Measurements from ENCODE around the gene LCN6. TPM values are rescaled to one million over a fixed set of nuclear protein-coding genes. Genes with fewer than 3 reads are reported as not detected.

Gene LCN6
- total RNA-seq, 1 experiment from 2014 or later = not detected

- no peak for DNase-seq (ENCODE audit: low spot score)
- Mint-ChIP-seq H3K36me3 (peaks cover 11% of the 10 kb centered on the region), H3K4me1 (peaks cover 5% of the 10 kb centered on the region; the same call in 1 of the 2 replicates), H3K27me3 (ENCODE audit: low read depth) (peaks cover 36% of the 10 kb centered on the region), H3K4me3 (no peak overlapping the region), H3K27ac (no peak overlapping the region), H3K9me3 (peaks cover 28% of the 10 kb centered on the region)
- no peak for ATAC-seq
- CTCF ChIA-PET = interaction anchor here (0.6 to 0.7 kb wide), 2 partner anchors 100 to 260 kb away, joined by 3 read pairs; no protein-coding TSS in a partner anchor
- no peak for TF ChIP-seq SOX15 (CRISPR knock-in tag; IDR thresholded peaks at IDR 0.05)
- POLR2A ChIA-PET = interaction anchor here (1.2 kb wide), 1 partner anchor 62 kb away, joined by 3 read pairs; no protein-coding TSS in a partner anchor
Observed at GRCh38 chr9:136775191-136775590, 26.9 kb upstream of the LCN6 start.

GRCh38 chr9:136774416-136775045 is 26.2 kb upstream of the LCN6 start:
- no peak for DNase-seq (ENCODE audit: low spot score)
- CTCF ChIA-PET = interaction anchor here (0.7 kb wide), 1 partner anchor 261 kb away, joined by 3 read pairs; no protein-coding TSS in a partner anchor
- H3K4me1 Mint-ChIP-seq = peaks cover 5% of the 10 kb centered on the region; the same call in 1 of the 2 replicates
- H3K9me3 Mint-ChIP-seq = peaks cover 28% of the 10 kb centered on the region
- H3K4me3 Mint-ChIP-seq = no peak overlapping the region
- no peak overlapping the region for H3K27ac Mint-ChIP-seq
- POLR2A ChIA-PET = no interaction called here
- H3K36me3 Mint-ChIP-seq = peaks cover 11% of the 10 kb centered on the region
- peaks cover 30% of the 10 kb centered on the region for H3K27me3 Mint-ChIP-seq (ENCODE audit: low read depth)
- ATAC-seq = no peak
- TF ChIP-seq PREB (CRISPR knock-in tag; IDR thresholded peaks at IDR 0.05; ENCODE audit: borderline replicate concordance) (no peak), IRF2 (CRISPR knock-in tag; IDR thresholded peaks at IDR 0.05; ENCODE audit: borderline replicate concordance, low read depth) (no peak), ZNF396 (CRISPR knock-in tag; IDR thresholded peaks at IDR 0.05; ENCODE audit: borderline replicate concordance) (no peak), AR (CRISPR knock-in tag; IDR thresholded peaks at IDR 0.05) (no peak), FOXP4 (CRISPR knock-in tag; IDR thresholded peaks at IDR 0.05) (no peak), JUN (CRISPR knock-in tag; IDR thresholded peaks at IDR 0.05) (no peak), STAT6 (CRISPR knock-in tag; conservative IDR thresholded peaks at IDR 0.05; ENCODE audit: low read depth) (no peak), IRF1 (CRISPR knock-in tag; IDR thresholded peaks at IDR 0.05) (no peak), ZNF425 (CRISPR knock-in tag; conservative IDR thresholded peaks at IDR 0.05) (no peak), ZNF317 (CRISPR knock-in tag; IDR thresholded peaks at IDR 0.05; ENCODE audit: borderline replicate concordance, low read depth) (no peak), SMAD4 (CRISPR knock-in tag; IDR thresholded peaks at IDR 0.05) (no peak), ZNF512 (CRISPR knock-in tag; IDR thresholded peaks at IDR 0.05; ENCODE audit: borderline replicate concordance) (no peak), ZMAT4 (CRISPR knock-in tag; IDR thresholded peaks at IDR 0.05) (no peak), HMGXB4 (CRISPR knock-in tag; IDR thresholded peaks at IDR 0.05) (no peak), ELF4 (CRISPR knock-in tag; IDR thresholded peaks at IDR 0.05; ENCODE audit: low read depth) (no peak)

Data from WTC11 (cell line).